PC-3 (cell line): ENCODE results near the gene PDGFD. TPM values are rescaled to one million over a fixed set of nuclear protein-coding genes. Genes with fewer than 3 reads are reported as not detected.
A peak's percentile ranks its signal among the peaks of the same experiment; 100 is the strongest.

Experiments used
- ATAC-seq: fragments of 200-7000 bp; cut with Tn5 transposase; 2 replicates; pipeline ENCODE4 v1.9.1; 2020; ENCODE audit warnings: mild to moderate bottlenecking, moderate library complexity
- BruUV-seq: library from RNA; stranded (reverse); fragments of 400-500 nt; replicated peaks from 2 replicates; lab custom pipeline; 2021; lab: Mats Ljungman, UMichigan
- CTCF ChIA-PET: fragments of 300-600 bp; sonication (Branson Sonifier 250); formaldehyde crosslinking; loops from one replicate; lab custom pipeline; 2022; ENCODE audit warnings: antibody characterized with exemption; lab: Charles Lee
- POLR2A ChIA-PET: fragments of 300-600 bp; sonication (Branson Sonifier 250); formaldehyde crosslinking; loops from one replicate; lab custom pipeline; 2022; ENCODE audit warnings: antibody characterized with exemption; ENCODE audit not compliant: unreplicated experiment; lab: Charles Lee
- DNase-seq: peaks from one replicate; pipeline ENCODE4 v3.0.0-alpha.2; 2015
- H2AFZ ChIP-seq: fragments of 300-600 bp; sonication (generic); 2 replicates; pipeline ENCODE4 v1.6.0; 2016; ENCODE audit warnings: antibody characterized with exemption, low read length
- H3F3A ChIP-seq: fragments of 300-600 bp; sonication (generic); one replicate; pipeline ENCODE4 v1.6.0; 2017; ENCODE audit warnings: antibody characterized with exemption, low read length, control low read depth, mild to moderate bottlenecking; ENCODE audit not compliant: unreplicated experiment
- H3K27ac ChIP-seq: fragments of 300-600 bp; sonication (generic); 2 replicates; pipeline ENCODE4 v1.5.1; 2016; ENCODE audit warnings: mild to moderate bottlenecking, low read length
- H3K27me3 ChIP-seq: fragments of 300-600 bp; sonication (generic); 2 replicates; pipeline ENCODE4 v1.6.1; 2016; ENCODE audit warnings: low read length, mixed read lengths
- H3K36me3 ChIP-seq: fragments of 300-600 bp; sonication (generic); 2 replicates; pipeline ENCODE4 v1.6.1; 2016; ENCODE audit warnings: low read depth, mixed run types, low read length, mixed read lengths
- H3K4me1 ChIP-seq: fragments of 300-600 bp; sonication (generic); 2 replicates; pipeline ENCODE4 v1.5.1; 2016; ENCODE audit warnings: low read length; ENCODE audit not compliant: insufficient read depth
- H3K4me2 ChIP-seq: fragments of 300-600 bp; sonication (generic); 2 replicates; pipeline ENCODE4 v1.6.0; 2016; ENCODE audit warnings: low read length
- H3K4me3 ChIP-seq: fragments of 300-600 bp; sonication (generic); 2 replicates; pipeline ENCODE4 v1.5.1; 2016; ENCODE audit warnings: mild to moderate bottlenecking, low read length, mixed read lengths
- H3K79me2 ChIP-seq: fragments of 300-600 bp; sonication (generic); 2 replicates; pipeline ENCODE4 v1.6.1; 2017; ENCODE audit warnings: low read length, mixed read lengths
- H3K9ac ChIP-seq: fragments of 300-600 bp; sonication (generic); 2 replicates; pipeline ENCODE4 v1.6.0; 2016; ENCODE audit warnings: mild to moderate bottlenecking, low read length
- H3K9me2 ChIP-seq: fragments of 300-600 bp; sonication (generic); replicated peaks from 2 replicates; pipeline ENCODE4 v1.6.1; 2016; ENCODE audit warnings: mixed run types, low read length, mixed read lengths
- H3K9me3 ChIP-seq: fragments of 300-600 bp; sonication (generic); 2 replicates; pipeline ENCODE4 v1.6.1; 2016; ENCODE audit warnings: low read length, mixed read lengths
- H4K20me1 ChIP-seq: fragments of 300-600 bp; sonication (generic); 2 replicates; pipeline ENCODE4 v1.6.1; 2016; ENCODE audit warnings: low read length, mixed read lengths
- EZH2 ChIP-seq: fragments of 300-600 bp; sonication (generic); IDR thresholded peaks from one replicate; pipeline ENCODE4 v1.6.1; 2017; ENCODE audit warnings: antibody characterized with exemption, mild to moderate bottlenecking, low read length; ENCODE audit not compliant: unreplicated experiment
- EZH2phosphoT487 ChIP-seq: fragments of 300-600 bp; sonication (generic); IDR thresholded peaks from 2 replicates; pipeline ENCODE4 v1.6.1; 2018; ENCODE audit warnings: mild to moderate bottlenecking, antibody characterized with exemption, low read length, borderline replicate concordance
- intact Hi-C: fragments of 100-400 bp; cut with micrococcal nuclease; formaldehyde crosslinking; loops from 2 replicates; pipeline ENCODE4 v1.9.0; 2023
- total RNA-seq: library from RNA; depleted of rRNA; stranded (reverse); fragments of >200 nt; gene quantifications from 2 replicates; pipeline ENCODE4 v1.2.3, GENCODE V29; 2014
- TF ChIP-seq, protein P1 (sequence below): fragments of 300-600 bp; sonication (generic); conservative IDR thresholded peaks from 2 replicates; pipeline ENCODE4 v1.5.1; 2017; ENCODE audit warnings: antibody characterized with exemption, low read depth, mild to moderate bottlenecking, low read length

The PDGFD gene
- total RNA-seq, 1 experiment from 2014 or later = 5.0 TPM

DNA sequence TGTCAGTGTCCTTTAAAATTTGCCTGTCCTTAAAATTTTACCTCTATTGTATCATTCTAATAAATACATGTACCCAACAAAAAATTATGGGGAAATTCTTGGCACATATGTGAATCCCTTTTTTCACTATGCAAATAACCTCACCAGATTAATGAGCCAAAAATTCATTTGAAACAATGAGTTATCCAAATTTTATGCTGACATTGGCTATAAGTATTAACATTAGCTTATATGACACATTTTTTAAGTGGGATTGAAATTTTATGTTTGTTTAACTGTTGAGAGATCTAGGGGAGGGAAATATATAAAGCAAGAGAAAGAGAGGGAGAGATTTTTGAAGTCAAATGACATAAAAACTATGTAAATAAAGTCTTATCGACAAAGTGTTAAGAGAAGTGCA lies 11.8 kb upstream of the PDGFD start:
- Histone ChIP-seq H3K27ac (no peak overlapping the region), H3K4me2 (no peak overlapping the region), H3K27me3 (peaks cover 27% of the 10 kb centered on the region), H3K4me3 (no peak overlapping the region), H3K79me2 (no peaks in the 10 kb centered on the region), H4K20me1 (no peaks in the 10 kb centered on the region), H3K9me2 (no peaks in the 10 kb centered on the region), H3K9ac (no peak overlapping the region), H3K4me1 (no peaks in the 10 kb centered on the region), H3F3A (no peaks in the 10 kb centered on the region), H2AFZ (no peak overlapping the region), H3K9me3 (no peaks in the 10 kb centered on the region), H3K36me3 (no peaks in the 10 kb centered on the region)
- intact Hi-C loops = no loop called here
- DNase-seq (no peak), ATAC-seq (no peak)
- ChIA-PET POLR2A (no interaction called here), CTCF (no interaction called here)
- TF ChIP-seq, protein P1, sequence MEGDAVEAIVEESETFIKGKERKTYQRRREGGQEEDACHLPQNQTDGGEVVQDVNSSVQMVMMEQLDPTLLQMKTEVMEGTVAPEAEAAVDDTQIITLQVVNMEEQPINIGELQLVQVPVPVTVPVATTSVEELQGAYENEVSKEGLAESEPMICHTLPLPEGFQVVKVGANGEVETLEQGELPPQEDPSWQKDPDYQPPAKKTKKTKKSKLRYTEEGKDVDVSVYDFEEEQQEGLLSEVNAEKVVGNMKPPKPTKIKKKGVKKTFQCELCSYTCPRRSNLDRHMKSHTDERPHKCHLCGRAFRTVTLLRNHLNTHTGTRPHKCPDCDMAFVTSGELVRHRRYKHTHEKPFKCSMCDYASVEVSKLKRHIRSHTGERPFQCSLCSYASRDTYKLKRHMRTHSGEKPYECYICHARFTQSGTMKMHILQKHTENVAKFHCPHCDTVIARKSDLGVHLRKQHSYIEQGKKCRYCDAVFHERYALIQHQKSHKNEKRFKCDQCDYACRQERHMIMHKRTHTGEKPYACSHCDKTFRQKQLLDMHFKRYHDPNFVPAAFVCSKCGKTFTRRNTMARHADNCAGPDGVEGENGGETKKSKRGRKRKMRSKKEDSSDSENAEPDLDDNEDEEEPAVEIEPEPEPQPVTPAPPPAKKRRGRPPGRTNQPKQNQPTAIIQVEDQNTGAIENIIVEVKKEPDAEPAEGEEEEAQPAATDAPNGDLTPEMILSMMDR = no peak
- TF ChIP-seq EZH2 (no peak), EZH2phosphoT487 (no peak)
- BruUV-seq = no TSS peak

- TF ChIP-seq EZH2 = no peak
- TF ChIP-seq, protein P1 = no peak
- TF ChIP-seq EZH2phosphoT487 = no peak
- H3K79me2 ChIP-seq = no peaks in the 10 kb centered on the region
- no peaks in the 10 kb centered on the region for H3K9me3 ChIP-seq
- H3K9ac ChIP-seq = no peak overlapping the region
- intact Hi-C loops = loop anchor here (10.0 kb wide), 1 partner anchor 1696 kb away; no protein-coding TSS in a partner anchor
- H3K4me2 ChIP-seq = no peak overlapping the region
- BruUV-seq = no TSS peak
- no peaks in the 10 kb centered on the region for H4K20me1 ChIP-seq
- H2AFZ ChIP-seq = no peak overlapping the region
- DNase-seq (no peak), ATAC-seq (no peak)
- no peak overlapping the region for H3K27ac ChIP-seq
- H3K36me3 ChIP-seq = no peaks in the 10 kb centered on the region
- H3F3A ChIP-seq = no peaks in the 10 kb centered on the region
- CTCF ChIA-PET = no interaction called here
- no peaks in the 10 kb centered on the region for H3K27me3 ChIP-seq
- no peaks in the 10 kb centered on the region for H3K9me2 ChIP-seq
- no peak overlapping the region for H3K4me3 ChIP-seq
- POLR2A ChIA-PET = no interaction called here
- H3K4me1 ChIP-seq = no peaks in the 10 kb centered on the region
Measured at GRCh38 chr11:104169091-104169490, 5.1 kb upstream of the PDGFD start.

DNA sequence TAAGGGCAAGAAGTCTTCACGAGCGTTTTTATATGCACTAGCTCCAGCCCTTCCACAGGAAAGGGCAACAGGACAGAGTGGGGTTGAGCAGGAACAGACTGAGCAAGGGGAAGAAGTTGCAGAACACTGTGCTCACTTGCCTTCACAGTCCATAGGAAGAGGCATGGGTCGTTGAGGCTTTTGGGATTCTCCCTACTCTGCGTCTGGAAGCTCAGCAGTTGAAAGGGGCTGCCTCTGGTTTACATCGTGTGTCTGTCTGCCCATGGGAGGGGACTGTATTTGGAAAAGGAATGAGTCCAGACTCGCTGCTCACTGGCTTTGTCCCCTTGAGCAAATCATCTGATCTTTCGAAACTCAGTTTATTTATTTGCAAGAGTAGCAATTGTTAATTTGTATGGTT lies 1.1 kb upstream of the PDGFD start:
- no peak overlapping the region for H3K27ac ChIP-seq
- no peak for DNase-seq
- H3K9ac ChIP-seq = no peak overlapping the region
- no peaks in the 10 kb centered on the region for H3K79me2 ChIP-seq
- H2AFZ ChIP-seq = peak overlapping the region; percentile 84
- H3F3A ChIP-seq = no peaks in the 10 kb centered on the region
- H3K36me3 ChIP-seq = no peaks in the 10 kb centered on the region
- peak overlapping the region; percentile 65; the same call in 1 of the 2 replicates for H3K4me3 ChIP-seq
- intact Hi-C loops = loop anchor here (10.0 kb wide), 1 partner anchor 1700 kb away; no protein-coding TSS in a partner anchor
- peak overlapping the region; percentile 67; the same call in 1 of the 2 replicates for H3K4me2 ChIP-seq
- ChIA-PET CTCF (interaction anchor here (1.9 kb wide), 1 partner anchor 483 kb away, joined by 8 read pairs; no protein-coding TSS in a partner anchor), POLR2A (no interaction called here)
- H3K4me1 ChIP-seq = no peaks in the 10 kb centered on the region
- BruUV-seq = no TSS peak
- H3K9me2 ChIP-seq = no peaks in the 10 kb centered on the region
- TF ChIP-seq EZH2 (no peak), EZH2phosphoT487 (no peak)
- TF ChIP-seq, protein P1 = no peak
- H4K20me1 ChIP-seq = no peaks in the 10 kb centered on the region
- ATAC-seq = no peak
- H3K27me3 ChIP-seq = no peaks in the 10 kb centered on the region
- H3K9me3 ChIP-seq = no peaks in the 10 kb centered on the region
